AG09309 (cell line): ENCODE results near the gene TRAF3IP3.

Experiments
- DNase-seq: peaks from one replicate; pipeline ENCODE4 v3.0.0-alpha.2; 2010; ENCODE audit warnings: low read depth
- H3K4me3 ChIP-seq: 2 replicates; pipeline ENCODE4 v1.5.1; 2011; ENCODE audit warnings: mild to moderate bottlenecking, low read depth, low read length, moderate library complexity; ENCODE audit not compliant: control insufficient read depth
- CTCF ChIP-seq: IDR thresholded peaks from 2 replicates; pipeline ENCODE4 v1.5.1; 2011; ENCODE audit warnings: mild to moderate bottlenecking, low read depth, low read length, inconsistent platforms; ENCODE audit not compliant: insufficient read depth, control insufficient read depth; ENCODE audit errors: missing control alignments

Gene TRAF3IP3

DNA sequence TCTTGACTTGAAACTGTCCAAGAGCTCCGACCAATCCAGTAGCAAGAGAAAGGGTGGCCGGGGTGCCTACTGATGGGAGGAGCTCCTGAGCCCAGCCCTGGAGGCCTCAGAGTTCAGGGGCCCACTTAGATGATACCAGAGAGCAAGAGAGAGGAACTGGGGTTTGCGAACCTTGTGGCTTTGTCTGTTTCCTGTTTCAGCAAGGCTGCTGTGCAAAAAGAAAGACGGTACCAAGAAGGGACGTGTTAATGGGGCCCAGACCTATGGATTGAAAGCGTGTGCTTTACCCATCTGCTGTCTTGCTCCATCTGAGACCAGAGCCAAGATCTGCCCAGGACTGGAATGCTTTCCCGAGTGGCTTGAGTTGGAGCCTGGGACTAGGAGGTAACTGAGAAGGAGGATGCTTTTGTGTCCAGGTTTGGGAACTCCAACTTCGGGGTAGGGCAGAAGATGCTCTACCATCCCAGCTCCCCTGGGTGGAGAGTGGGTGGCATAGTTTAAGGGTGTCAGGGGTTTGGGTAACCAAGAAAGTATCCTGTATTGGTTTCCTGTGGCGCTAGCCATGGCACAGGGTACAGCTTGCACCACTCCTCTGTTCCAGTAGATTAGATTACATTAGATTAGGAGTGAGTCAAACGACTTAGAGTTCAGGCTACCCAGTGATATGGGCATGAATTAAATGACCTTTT lies at the start of gene TRAF3IP3:
Gene TRAF3IP3, plus strand, starts transcription at position 128 of the 689 bp plus-strand sequence. CDS start 3,987 bp downstream, outside the sequence.
- no peak within 1 kb of the TSS for H3K4me3 ChIP-seq
- no peak for TF ChIP-seq CTCF
- no peak for DNase-seq

DNA sequence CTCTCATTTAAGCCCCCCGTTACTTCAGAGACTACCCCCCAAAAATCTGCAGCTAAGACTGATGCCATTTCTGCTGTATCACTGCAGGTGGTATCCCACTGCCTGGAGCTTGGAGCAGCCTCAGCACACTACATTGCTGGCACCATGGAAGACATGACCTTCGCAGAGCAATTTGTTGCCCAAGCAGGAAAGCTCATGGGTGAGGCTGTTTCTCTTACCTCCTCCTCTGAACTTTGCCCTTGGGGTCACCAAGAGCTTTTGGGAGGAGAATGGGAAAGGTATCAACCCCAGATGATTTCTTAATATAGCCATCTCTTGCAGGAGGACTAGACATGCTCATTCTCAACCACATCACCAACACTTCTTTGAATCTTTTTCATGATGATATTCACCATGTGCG lies 49.2 kb upstream of the TRAF3IP3 start:
- TF ChIP-seq CTCF: no peak
- no peak for DNase-seq
- no peak overlapping the region for H3K4me3 ChIP-seq

GRCh38 chr1:209707308-209707707 lies 48.5 kb upstream of the TRAF3IP3 start:
- TF ChIP-seq CTCF: no peak
- H3K4me3 ChIP-seq: no peak overlapping the region
- DNase-seq: no peak

DNA sequence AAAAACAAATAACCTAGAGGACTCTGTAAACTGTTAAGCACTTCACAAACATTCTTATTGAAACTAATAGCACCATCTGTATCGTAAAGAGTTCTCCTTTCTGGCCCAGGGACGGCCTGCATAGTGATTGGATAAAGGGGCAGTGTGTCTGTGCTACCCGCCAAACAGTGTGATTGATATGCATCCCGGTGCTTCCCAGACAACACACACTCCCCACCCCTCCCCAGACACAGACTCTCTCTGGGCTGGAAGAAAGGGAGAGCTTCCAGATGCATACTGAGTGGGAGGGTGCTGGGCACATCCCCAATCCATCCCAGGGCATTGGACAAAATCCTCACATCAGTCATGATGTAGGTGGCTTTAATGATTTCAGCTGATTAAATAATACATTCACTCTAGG lies 47.6 kb upstream of the TRAF3IP3 start:
- H3K4me3 ChIP-seq: no peak overlapping the region
- no peak for DNase-seq
- no peak for TF ChIP-seq CTCF

DNA sequence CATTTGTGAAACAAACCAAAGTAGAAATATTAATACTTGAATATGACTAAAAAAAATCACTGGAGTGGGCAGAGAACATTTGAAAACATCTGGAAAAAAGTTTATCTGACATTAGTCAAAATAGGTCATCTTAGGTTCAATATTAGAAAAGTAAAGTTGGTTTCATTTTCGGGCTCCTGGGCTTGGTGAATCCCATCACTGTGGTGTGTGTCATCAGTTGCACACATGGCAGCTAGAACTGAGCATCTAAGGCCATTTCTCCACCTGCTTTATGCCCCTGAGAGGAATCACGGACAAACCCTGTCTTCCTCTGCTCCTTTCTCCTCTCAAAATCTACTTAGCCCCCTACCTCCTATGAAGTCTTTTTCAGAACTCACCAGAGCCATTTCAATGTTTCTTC lies 45.8 kb upstream of the TRAF3IP3 start:
- H3K4me3 ChIP-seq: no peak overlapping the region
- no peak for TF ChIP-seq CTCF
- no peak for DNase-seq

- DNase-seq: no peak
- TF ChIP-seq CTCF: no peak
- no peak overlapping the region for H3K4me3 ChIP-seq
Observed at GRCh38 chr1:209710847-209711246, 45.0 kb upstream of the TRAF3IP3 start.
